Activated T-cell treated with anti-CD3 and anti-CD28 coated beads for 4 hours (primary cell): ENCODE data around the gene ZNRD2.

Experiments
- DNase-seq: peaks from one replicate; pipeline ENCODE4 v3.0.0-alpha.2; 2020

The ZNRD2 gene

DNA sequence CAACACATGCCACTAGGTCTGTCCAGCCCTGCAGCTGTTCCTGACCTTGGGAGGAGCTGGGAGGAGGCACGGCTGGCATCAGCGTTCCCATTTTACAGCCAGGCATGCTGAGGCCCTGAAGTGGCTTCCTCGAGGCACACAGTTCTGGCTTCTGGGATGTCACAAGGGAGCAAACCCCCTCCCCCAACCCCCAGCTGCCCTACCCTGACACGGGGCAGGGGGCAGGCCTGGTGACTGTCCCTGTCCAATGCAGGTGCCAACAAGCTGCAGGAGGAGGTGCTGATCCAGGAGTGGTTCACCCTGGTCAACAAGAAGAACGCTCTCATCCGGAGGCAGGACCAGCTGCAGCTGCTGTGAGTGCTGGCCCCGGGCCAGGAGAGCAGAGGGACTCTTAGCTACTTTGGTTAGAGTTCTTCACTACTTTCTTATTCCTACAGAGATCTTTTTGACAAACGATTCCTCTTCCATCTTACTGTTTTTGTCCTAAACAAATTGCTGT is 20.0 kb downstream of the ZNRD2 start:
- no peak for DNase-seq

DNA sequence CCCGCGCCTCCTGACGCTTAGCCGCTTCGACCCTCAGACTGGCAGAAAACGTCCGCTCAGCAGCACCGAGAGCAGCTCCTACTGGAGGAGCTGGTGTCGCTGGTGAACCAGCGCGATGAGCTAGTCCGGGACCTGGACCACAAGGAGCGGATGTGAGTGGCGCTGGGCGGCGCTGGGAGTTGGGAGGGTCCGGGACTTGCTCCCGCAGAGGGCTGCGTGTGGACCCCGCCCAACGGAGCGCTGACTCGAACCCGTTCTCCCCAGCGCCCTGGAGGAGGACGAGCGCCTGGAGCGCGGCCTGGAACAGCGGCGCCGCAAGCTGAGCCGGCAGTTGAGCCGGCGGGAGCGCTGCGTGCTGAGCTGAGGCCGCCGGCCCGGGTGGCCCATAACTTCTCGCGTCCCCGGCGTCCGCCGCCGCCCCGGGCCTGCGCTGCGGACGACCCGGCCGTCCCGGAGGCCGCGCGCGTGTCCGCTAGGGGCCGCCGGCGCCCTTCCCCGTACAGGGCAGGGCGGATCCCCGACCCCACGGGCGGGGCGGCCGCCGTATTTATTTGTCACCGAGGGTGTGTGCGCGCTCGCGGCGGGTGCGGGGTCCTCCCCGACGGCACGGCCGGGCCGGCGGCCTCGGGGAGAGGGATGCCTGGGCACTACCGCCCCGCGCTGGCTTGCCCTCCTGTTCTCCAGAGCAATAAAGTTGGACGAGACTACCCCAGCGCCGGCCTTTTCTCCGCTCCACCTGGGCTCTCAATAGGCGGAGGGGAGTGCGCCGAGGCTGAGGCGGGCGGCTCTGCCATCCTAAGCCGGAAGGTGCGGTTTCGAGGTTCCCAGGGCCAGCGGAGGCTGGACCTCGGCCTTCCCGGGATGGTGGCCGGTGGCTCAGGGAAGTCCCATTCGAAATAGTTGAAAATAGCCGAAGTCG is 21.9 kb downstream of the ZNRD2 start:
- DNase-seq: no peak

GRCh38 chr11:65592858-65593517 is 22.7 kb downstream of the ZNRD2 start:
- DNase-seq: no peak

GRCh38 chr11:65593518-65594414 is 23.5 kb downstream of the ZNRD2 start:
- DNase-seq: no peak

- DNase-seq: no peak
Observed at GRCh38 chr11:65595131-65595530, 24.9 kb downstream of the ZNRD2 start.

DNA sequence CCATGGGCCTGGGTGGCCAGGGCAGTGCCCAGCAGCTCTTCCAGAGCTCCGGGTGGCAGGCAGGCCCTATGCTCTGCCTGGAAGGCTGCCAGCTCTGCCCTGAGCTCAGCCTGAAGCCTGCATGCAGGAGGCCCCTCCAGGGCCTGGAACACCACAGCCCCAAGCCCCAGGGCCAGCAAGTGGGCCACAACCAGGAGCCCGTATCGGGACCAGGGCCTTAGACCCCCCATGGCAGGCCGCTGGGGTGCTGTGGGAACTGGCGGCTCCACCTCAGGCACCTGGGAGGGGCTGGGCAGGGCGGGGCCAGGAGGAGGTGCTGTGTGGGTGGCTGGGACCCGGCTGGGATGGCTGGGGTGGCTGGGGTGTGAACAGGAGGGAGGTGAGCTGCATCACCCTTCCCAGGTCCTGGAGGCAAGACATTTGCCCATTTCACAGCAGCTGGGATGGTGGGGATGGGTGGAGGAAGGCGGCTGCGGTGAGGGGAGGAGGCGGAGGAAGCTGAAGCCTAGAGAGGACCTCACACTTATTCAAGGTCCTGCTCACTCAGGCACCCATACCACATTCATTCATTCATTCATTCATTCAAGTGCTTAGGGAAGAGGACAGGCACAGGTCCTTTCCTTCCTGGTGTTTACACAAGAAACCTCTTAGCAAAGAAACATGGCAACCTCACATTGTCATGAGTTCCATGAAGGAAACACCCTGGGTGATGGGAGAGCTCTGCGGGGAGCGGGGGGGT is 25.4 kb downstream of the ZNRD2 start, which contains the start of gene KCNK7:
KCNK7 (minus strand) TSS at position 258 of the 739 bp plus-strand sequence; CDS start at position 230, 28 bp downstream.
- DNase-seq: no peak

- DNase-seq: no peak
Observed at GRCh38 chr11:65596520-65596919, 26.2 kb downstream of the ZNRD2 start.

GRCh38 chr11:65598258-65598699 is 28.0 kb downstream of the ZNRD2 start:
- DNase-seq: no peak

- DNase-seq: no peak
Observed at GRCh38 chr11:65599216-65599954, 29.1 kb downstream of the ZNRD2 start.

DNA sequence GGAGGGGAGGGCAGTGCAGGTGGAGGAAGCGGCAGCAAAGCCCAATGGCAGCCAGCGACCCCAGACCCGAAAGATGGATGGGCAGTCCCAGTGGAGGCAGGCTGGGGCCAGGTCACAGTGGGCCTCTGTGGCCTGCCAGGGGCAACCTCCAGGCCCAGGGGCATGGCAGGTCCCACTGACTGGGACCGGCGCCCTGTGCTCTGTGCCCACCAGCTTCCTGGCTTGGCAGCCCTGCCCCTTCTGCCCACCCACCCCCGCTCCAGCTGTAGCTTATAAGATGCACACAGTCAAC is 29.6 kb downstream of the ZNRD2 start:
- no peak for DNase-seq

DNA sequence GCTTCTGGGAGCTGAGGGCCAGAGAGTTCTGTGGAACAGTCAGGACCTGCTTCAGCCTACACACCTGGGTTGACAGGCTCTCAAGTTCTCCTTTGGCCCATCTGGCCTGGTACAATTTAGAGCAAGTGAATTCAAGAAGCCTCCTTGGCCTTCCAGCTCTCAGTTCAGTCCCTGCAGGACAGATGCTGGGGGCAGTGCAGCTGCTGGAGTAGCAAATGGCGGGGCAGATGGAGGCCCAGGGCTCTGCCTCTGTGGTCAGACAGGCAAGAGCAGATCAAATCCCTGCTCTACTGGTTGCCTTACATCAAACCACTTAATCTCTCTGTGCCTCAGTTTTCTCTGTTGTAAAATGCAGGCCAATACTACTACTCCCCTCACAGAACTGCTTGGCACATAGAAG is 34.0 kb downstream of the ZNRD2 start:
- DNase-seq: no peak

DNA sequence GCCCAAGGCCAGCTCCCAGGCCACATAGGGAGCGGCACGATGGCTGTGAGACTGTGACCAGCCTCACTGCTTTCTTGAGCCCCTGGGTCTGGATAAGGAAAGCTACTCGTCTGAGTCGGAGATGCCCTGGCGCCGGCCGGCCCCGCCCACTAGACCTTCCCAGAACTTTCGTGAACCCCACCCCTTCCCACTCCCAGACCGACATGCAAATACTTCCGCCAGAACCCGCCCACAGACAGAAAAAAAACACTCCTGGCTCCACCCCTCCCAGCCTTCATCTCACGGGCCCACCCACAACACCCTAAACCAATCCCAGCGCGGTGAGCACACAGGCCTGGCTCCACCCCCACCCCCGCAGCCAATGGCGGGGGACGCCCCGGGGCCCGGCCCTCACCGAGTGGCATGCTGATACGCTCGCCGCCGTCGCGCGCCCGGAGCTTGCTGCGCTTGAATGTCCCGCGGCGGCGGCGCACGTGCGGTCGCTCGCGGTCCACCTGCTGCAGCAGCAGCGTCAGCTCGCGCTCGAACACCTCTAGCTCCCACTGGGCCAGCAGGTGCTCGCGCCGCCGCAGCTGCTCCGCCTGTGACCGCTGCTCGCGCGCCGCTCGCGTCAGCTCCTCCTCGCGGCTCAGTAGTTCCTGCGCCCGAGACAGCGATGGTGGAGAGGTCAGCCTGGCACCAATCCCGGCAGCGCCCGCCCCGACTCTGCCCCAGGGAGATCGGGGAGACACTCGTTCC is 36.8 kb downstream of the ZNRD2 start:
- DNase-seq: no peak

DNA sequence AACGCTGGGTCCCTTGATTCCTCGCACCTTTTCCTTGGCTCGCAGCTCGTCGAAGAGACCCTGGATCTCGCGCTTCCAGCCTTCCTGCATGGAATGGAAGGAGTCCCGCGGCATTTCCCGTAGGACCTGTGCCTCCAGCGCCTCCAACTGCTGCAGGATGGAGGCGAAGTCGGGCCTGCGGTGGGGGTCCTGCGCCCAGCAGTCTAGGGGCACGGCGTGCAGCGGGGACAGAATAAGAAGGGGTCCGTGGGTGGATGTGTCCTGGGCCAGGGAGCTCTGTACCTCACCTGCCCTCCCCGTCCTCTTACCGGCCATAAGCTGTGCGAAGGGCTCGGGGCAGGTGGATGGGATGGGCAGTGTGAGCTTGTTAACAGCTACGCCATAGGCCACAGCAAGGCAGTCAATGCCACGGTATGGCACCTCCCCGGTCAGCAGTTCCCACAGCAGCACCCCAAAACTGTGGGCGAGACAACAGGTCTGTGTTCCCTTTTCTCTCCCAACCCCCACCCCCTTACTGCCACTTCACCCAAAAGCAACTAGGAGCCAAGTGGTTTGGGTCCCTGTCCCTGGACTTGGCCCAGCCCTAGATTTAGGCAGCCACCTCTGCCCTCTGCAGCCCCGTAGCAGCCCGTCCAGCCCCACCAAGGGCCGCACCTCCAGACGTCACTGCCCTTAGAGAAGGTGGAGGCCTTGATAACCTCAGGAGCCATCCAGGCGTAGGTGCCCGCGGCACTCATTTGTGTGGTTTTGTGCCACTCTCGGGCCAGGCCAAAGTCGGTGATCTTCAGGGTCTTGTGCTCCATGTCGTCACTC is 37.5 kb downstream of the ZNRD2 start:
- no peak for DNase-seq

DNA sequence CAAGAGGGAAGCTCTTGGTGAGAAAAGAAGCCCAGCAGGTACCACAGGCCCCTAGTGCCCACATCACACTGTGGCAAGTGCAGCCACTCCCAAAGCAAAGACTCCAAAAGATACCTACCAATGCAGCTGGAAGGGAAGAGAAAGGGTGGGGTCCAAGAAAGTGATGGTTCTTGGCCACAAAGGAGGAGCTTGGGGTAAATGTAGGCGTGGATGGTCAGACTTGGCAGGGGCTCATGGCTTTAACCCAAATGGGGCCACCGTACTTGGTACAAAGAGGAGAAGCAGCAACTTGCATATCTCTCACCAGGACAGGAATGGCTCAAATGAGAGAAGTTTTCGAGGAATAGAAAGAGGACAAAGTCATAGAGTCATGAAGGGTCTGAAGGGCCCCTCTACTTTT is 39.0 kb downstream of the ZNRD2 start:
- DNase-seq: no peak

- no peak for DNase-seq
Observed at GRCh38 chr11:65609665-65610064, 39.4 kb downstream of the ZNRD2 start.

DNA sequence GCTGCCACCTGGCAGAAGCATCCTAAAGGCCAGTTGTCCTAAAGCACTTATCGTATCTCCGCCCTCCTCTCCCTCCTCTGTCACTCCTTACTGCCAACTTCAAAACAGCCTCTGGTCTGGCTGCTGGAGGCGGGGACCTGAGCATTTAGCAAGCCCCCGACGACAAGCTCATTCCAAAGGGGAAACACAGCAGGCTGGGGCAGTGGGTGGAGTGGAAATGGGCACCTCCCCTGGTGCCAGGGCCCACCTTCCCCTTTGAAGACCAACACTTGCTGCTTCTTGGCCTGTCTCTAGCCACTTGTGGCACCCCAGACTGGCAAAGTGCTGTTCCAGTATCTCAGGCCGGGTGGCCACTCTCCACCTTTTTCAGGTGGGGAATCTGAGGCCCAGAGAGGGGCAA is 40.1 kb downstream of the ZNRD2 start:
- DNase-seq: no peak

DNA sequence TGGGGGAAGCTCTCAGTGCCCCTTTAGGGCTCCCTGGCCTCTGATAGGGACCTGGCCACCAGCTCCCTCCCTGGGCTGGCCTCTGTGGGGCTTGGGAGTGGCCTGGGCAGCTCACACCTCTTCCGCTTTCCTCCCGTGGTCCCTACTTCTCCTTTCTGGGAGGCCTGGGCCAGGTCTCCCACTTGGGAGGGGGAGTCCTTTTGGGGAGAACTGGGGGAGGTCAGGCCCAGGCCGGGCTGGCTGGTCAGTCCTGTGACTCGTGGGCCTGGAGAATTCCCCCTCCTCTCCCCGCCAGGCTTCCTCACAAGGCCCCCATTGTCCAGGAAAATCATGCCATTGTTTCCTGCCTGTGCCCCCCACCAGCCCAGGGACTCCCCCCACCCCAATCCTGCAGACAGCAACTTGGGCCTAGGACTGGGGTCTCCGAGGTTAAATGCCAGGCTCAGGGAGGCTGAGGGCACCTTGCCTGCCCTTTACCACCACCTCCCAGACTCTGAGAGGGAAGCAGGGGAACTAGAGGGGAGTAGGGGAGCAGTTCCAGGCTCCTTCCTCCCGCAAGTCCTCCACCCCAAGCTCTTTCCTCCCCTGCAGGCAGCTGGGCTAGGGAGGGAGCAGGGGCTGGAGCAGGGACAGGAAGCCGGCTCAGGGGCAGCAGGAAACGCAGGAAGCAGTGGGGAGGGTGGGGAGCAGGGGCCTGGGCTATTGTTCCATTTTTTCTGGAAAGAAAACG is 40.9 kb downstream of the ZNRD2 start:
- no peak for DNase-seq

DNA sequence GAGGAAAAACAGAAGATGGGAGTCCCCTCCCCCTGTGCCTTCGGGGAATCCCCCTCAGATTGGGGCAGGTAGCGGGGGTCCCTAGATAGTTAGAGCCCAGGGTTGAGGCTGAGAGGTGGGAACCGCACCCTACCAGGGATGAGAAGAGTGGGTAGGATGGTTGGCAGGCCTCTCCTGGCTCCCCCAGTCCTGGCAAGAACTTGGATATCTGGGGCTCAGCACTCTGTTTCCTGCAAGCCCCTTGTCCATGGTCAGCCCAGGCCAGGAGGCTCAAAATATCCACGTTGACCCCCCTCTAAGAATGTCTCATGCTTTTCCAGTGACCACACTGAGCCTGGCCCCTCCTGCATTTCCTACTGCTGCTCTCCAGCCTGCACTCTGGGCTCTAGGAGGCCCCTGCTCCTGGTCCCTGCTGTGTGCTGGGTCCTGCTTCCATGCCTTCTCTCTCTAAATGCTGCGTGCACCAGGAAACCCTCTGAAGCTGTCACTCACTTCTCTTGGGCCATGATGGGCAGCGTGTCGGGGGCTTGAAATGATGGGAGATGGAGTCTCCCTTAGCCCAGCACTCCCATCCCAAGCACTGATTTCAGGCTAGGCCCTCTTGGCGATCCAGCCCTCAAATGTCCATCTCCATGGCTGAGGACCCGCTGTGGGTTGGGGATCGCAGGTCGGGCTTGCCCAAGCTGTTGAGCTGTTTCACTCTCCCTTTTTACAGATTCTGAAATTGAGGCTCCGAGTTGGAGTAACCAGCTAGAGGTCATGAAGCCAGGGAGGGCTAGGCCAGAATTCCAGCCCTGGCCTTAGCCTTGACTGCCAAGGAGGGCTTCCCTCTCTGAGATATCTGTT is 41.7 kb downstream of the ZNRD2 start:
- no peak for DNase-seq
